Activated CD4-positive, alpha-beta T cell treated with anti-CD3 and anti-CD28 coated beads for 24 hours (primary cell): ENCODE data around the gene RGS14.
"Not testable (repeated sequence)": the region's sequence is repeated elsewhere in the genome, so short reads cannot be mapped to it uniquely, and the experiment has no call there.

Experiments
- DNase-seq, 2 donors: peaks; one replicate each; pipeline ENCODE4 v3.0.0-alpha.2; 2020; ENCODE audit warnings: low read depth in 2 of 2

RGS14 gene

GRCh38 chr5:177365845-177366527 is 8.3 kb downstream of the RGS14 start:
- no peak for DNase-seq

- DNase-seq: no peak
Measured at GRCh38 chr5:177366528-177367322, 9.0 kb downstream of the RGS14 start.

GRCh38 chr5:177367323-177367848 is 9.7 kb downstream of the RGS14 start:
- no peak for DNase-seq

- no peak for DNase-seq
Measured at GRCh38 chr5:177367981-177368868, 10.5 kb downstream of the RGS14 start.

- no peak for DNase-seq
Measured at GRCh38 chr5:177368869-177369644, 11.3 kb downstream of the RGS14 start.

GRCh38 chr5:177369645-177370440 is 12.1 kb downstream of the RGS14 start:
- no peak for DNase-seq

- no peak for DNase-seq
Measured at GRCh38 chr5:177370488-177371119, 12.9 kb downstream of the RGS14 start.

- no peak for DNase-seq
Measured at GRCh38 chr5:177371120-177372033, 13.7 kb downstream of the RGS14 start.

GRCh38 chr5:177372034-177372896 is 14.5 kb downstream of the RGS14 start:
- DNase-seq: no peak

- DNase-seq: no peak
Measured at GRCh38 chr5:177372910-177373309, 15.2 kb downstream of the RGS14 start.

- DNase-seq: no peak
Measured at GRCh38 chr5:177373806-177374205, 16.1 kb downstream of the RGS14 start.

GRCh38 chr5:177374211-177374610 is 16.5 kb downstream of the RGS14 start:
- DNase-seq: no peak

- DNase-seq: not testable (repeated sequence)
Measured at GRCh38 chr5:177375516-177375915, 17.8 kb downstream of the RGS14 start.

- DNase-seq: no peak
Measured at GRCh38 chr5:177376107-177376506, 18.4 kb downstream of the RGS14 start.

- DNase-seq: no peak
Measured at GRCh38 chr5:177377851-177378776, 20.4 kb downstream of the RGS14 start.
